HG02642 (cell line): Measurements from ENCODE around the gene HNF4A.

Source experiments
- ATAC-seq: cut with Tn5 transposase; IDR thresholded peaks from one replicate; pipeline ENCODE4 v1.9.1; 2021; ENCODE audit warnings: mild to moderate bottlenecking; ENCODE audit not compliant: unreplicated experiment, poor library complexity

Gene HNF4A

GRCh38 chr20:44419131-44419844 lies 63.8 kb downstream of the HNF4A start:
- no peak for ATAC-seq

GRCh38 chr20:44420497-44420896 lies 65.0 kb downstream of the HNF4A start:
- ATAC-seq, result no peak

- ATAC-seq, result no peak
These were observed 66.6 kb downstream of the HNF4A start for GRCh38 chr20:44422083-44422482.

GRCh38 chr20:44423480-44423879 lies 68.0 kb downstream of the HNF4A start:
- ATAC-seq, result no peak

GRCh38 chr20:44424039-44424495 lies 68.6 kb downstream of the HNF4A start:
- ATAC-seq, result no peak

- no peak for ATAC-seq
These were observed 70.4 kb downstream of the HNF4A start for GRCh38 chr20:44425923-44426322.

- ATAC-seq, result no peak
These were observed 71.6 kb downstream of the HNF4A start for GRCh38 chr20:44426879-44427790.

GRCh38 chr20:44427804-44428173 lies 72.3 kb downstream of the HNF4A start:
- ATAC-seq, result no peak

- ATAC-seq, result no peak
These were observed 72.9 kb downstream of the HNF4A start for GRCh38 chr20:44428174-44429016.

GRCh38 chr20:44429017-44429339 lies 73.5 kb downstream of the HNF4A start:
- no peak for ATAC-seq

GRCh38 chr20:44429419-44430269 lies 74.1 kb downstream of the HNF4A start:
- ATAC-seq, result no peak

- no peak for ATAC-seq
These were observed 75.0 kb downstream of the HNF4A start for GRCh38 chr20:44430270-44431065.

GRCh38 chr20:44431118-44431501 lies 75.6 kb downstream of the HNF4A start:
- no peak for ATAC-seq

- no peak for ATAC-seq
These were observed 76.2 kb downstream of the HNF4A start for GRCh38 chr20:44431502-44432234.

- no peak for ATAC-seq
These were observed 77.4 kb downstream of the HNF4A start for GRCh38 chr20:44432618-44433577.

- no peak for ATAC-seq
These were observed 78.4 kb downstream of the HNF4A start for GRCh38 chr20:44433751-44434538.
